ENCODE data around the gene CSRNP3. TPM values are rescaled to one million over a fixed set of nuclear protein-coding genes. Genes with fewer than 3 reads are reported as not detected.
"Not testable (repeated sequence)": the region's sequence is repeated elsewhere in the genome, so short reads cannot be mapped to it uniquely, and the experiment has no call there.

Gene CSRNP3
- total RNA-seq, 1 donor from 2014 or later, result 1.6 TPM

- TF ChIP-seq CTCF (conservative IDR thresholded peaks at IDR 0.05; ENCODE audit: low read depth, low read length), result no peak
- no peak overlapping the region for H3K4me3 ChIP-seq (ENCODE audit: low read depth, low read length)
- DNase-seq (ENCODE audit: low read depth), result no peak
Observed at GRCh38 chr2:165576409-165577154, 107.1 kb downstream of the CSRNP3 start.

GRCh38 chr2:165582409-165582808 is 112.9 kb downstream of the CSRNP3 start:
- no peak for TF ChIP-seq CTCF (conservative IDR thresholded peaks at IDR 0.05; ENCODE audit: low read depth, low read length)
- no peak for DNase-seq (ENCODE audit: low read depth)
- H3K4me3 ChIP-seq (ENCODE audit: low read depth, low read length), result no peak overlapping the region

- DNase-seq (ENCODE audit: low read depth), result no peak
- TF ChIP-seq CTCF (conservative IDR thresholded peaks at IDR 0.05; ENCODE audit: low read depth, low read length), result no peak
- H3K4me3 ChIP-seq (ENCODE audit: low read depth, low read length), result no peak overlapping the region
Observed at GRCh38 chr2:165582863-165583506, 113.5 kb downstream of the CSRNP3 start.

- no peak overlapping the region for H3K4me3 ChIP-seq (ENCODE audit: low read depth, low read length)
- no peak for TF ChIP-seq CTCF (conservative IDR thresholded peaks at IDR 0.05; ENCODE audit: low read depth, low read length)
- DNase-seq (ENCODE audit: low read depth), result no peak
Observed at GRCh38 chr2:165584126-165584654, 114.7 kb downstream of the CSRNP3 start.

- DNase-seq (ENCODE audit: low read depth), result no peak
- TF ChIP-seq CTCF (conservative IDR thresholded peaks at IDR 0.05; ENCODE audit: low read depth, low read length), result no peak
- H3K4me3 ChIP-seq (ENCODE audit: low read depth, low read length), result no peak overlapping the region
Observed at GRCh38 chr2:165586019-165586418, 116.5 kb downstream of the CSRNP3 start.

GRCh38 chr2:165587335-165587938 is 117.9 kb downstream of the CSRNP3 start:
- no peak for DNase-seq (ENCODE audit: low read depth)
- TF ChIP-seq CTCF (conservative IDR thresholded peaks at IDR 0.05; ENCODE audit: low read depth, low read length), result no peak

GRCh38 chr2:165590999-165591398 is 121.5 kb downstream of the CSRNP3 start:
- not testable (repeated sequence) for H3K4me3 ChIP-seq (ENCODE audit: low read depth, low read length); DNase-seq (ENCODE audit: low read depth)

More at GRCh38 chr2:165587335-165587938, 117.9 kb downstream of the CSRNP3 start:
- H3K4me3 ChIP-seq (ENCODE audit: low read depth, low read length), result no peak overlapping the region

Data from epithelial cell of proximal tubule (primary cell).